SK-N-DZ (cell line): Measurements from ENCODE around the gene KIAA1755.
A peak's percentile ranks its signal among the peaks of the same experiment; 100 is the strongest.

Source experiments
- DNase-seq: peaks from one replicate; pipeline ENCODE4 v3.0.0-alpha.2; 2015; ENCODE audit warnings: low spot score

KIAA1755 gene

DNA sequence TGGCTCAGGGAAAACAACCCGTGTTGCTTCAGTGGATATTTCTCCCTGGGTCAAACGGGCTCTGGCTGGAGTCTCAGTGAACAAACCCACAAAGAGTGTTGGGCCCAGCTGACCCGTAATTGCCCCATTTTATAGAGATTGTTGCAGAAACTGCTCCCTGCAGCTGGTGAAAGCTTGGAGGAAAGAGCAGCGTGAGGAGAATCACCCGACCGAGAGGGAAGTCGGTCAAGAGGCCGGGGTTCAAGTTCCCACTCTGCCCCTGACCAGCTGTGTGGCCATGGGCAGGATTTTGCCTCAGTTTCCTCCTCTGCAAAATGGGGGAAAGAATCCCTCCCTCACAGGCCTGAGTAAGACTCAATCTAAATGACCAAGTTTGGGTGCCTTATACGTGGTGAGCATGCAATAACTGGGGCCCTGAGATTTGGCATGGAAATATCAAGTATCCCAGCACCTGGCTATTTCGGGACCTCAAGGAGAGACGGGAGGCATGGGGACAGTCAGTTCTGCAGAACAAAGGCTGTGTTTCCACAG is 93.8 kb downstream of the KIAA1755 start:
- DNase-seq, result no peak

DNA sequence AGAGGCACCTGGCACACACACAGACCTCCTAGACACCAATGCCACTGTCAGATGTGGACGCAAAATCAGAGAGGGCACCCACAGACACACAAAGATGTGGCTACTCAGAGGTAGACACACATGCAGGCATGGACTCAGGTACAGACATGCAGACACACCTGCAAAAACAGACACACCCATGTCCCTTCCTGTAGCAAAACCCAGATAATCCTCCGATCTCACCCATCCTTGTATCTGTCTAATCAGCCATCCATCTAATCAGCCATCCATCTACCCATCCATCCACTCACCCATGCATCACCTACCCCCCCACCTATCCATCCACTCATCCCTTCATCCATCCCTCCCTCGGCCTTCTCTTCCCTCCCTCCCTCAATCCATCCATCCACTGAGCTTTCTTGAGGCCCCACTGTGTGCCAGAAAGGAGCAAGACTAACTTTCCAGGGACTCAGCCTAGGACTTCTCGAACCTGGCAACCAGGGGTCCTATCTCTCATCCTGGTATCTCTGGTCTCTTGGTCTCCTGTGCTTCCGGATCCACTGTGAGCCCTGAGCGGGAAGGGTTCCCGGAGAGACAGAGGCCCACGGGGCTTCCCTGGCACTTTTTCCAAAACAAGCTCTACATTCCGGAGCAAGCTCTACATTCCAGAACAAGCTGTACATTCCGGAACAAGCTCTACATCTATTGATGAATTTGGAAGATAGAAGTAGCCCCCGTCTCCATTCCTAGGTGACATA is 94.4 kb downstream of the KIAA1755 start:
- DNase-seq, result no peak

DNA sequence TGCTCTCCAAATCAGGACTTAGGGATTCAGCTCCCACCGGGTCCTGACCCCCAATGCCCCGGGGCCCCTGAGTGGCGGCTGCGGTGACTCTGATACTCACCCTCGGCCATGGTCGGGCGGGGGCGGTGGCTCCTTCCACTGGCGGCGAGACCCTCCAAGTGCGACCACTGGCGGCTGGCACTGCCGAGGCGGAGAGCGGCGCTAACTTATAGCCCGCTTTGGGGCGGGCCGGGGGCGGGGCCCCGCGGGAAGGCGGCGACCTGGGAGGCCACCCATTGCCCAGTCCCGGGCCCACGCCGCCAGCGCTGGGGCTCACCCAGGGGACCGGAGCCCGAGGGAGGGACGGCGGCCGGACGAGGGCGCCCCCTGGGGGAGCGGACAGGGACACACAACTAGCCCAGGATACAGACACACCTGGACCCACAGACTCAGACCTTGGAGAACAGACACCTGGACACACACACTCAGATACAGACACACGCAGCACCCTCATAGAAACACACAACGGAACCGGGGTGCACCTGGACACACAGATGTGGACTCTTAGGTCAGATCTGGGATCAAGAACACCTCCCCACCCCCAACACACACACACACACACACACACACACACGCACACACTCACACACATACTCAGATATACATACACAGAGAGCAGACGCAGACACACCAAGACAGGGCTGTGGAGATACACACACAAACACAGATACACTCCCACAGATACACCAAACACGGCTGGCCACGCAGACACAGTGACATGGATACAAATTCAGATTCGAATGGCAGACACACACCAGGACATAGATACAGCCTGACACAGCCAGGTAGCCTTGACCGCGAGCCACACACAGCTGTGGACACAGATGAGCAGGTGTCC is 95.2 kb downstream of the KIAA1755 start, which contains the start of gene TGM2:
Gene TGM2 (minus strand): TSS at position 182 of the 877 bp plus-strand sequence. CDS start 72 bp downstream, at position 110.
- peak; percentile 71 for DNase-seq

DNA sequence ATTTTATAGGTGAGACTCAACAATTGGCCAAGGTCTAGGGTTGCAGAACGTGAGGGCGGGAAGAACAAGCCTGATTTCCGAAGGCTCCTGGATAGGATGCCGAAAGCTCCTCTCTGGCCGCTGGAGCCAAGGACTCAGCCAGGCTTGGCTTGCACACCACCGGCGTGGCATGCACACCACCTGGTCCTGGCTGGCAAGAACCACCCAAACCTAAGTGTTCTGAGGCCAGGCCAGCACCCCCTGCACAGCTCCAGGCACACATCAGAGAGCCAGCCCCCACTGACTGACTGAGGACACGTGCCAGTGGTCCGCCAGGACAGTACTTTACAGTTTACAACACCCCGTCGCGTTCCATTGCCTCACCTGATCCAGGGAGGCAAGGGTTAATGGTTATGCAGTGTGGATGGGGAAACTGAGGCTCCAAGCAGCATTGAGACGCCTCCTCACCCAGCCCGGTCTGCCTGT is 95.9 kb downstream of the KIAA1755 start:
- DNase-seq, result no peak

DNA sequence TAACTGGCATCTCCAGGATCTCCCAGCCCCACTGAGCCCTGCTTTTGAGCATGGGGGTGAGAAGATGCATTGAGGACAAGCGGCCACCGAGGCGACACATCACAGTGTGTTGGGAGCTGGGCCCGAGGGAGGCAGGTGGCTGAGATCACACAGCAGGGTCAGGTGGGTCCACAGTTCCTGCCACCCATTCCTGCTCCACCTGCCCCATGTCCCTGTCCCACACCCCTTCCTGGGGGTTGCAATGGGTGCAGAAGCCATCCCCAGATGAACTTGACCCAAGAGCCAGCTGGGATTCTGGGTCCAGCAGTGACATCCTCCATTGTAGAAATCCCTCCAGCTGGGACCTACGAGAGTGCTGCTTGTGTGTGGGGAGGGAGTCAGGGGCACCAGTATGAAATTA is 96.5 kb downstream of the KIAA1755 start:
- DNase-seq, result no peak

DNA sequence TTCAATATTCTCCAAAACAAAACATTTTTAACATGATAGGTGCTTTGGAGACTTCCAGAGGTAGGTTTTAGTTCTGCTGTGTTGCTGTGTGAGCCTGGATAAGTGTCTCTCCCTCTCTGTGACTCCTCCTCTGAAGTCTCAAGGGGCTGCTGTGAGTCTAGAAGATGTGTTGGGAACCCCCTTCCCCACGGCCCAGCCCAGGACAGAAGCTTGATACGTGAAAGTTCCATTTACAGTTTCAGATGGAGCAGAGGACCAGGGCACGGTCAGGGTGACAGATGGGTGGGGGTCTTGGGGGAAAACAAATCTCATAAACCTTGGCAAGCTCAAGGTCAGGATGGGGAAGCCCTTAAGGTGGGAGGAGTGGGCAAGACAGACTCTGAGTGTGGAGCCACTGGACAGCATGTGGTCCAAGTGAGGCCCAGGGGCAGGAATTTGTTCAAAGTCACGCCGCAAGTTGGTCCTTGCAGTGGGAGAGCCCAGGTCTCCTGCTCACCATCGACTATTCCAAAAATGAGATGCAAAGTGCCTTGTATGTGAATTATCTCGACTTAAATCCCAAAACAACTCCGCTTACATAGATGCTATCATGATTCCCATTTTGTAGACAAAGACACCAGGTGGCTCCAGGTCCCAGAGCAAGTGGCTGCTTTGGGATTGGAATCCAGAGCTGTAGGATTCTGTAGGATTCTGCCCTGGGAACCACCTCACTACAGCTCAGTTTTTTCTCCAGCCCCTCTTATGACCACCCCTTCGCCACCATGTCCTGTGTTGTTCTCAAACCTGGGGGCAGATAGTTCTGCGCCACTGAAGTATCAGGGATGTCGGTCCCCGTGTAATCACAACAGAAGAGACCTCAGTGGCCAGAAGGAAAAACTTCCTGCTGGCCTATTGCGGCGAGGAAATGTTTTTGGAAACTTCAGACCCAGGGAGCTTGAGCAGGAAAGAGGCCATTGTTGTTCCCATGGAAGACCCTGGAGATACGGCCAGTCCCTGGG is 97.4 kb downstream of the KIAA1755 start:
- no peak for DNase-seq

DNA sequence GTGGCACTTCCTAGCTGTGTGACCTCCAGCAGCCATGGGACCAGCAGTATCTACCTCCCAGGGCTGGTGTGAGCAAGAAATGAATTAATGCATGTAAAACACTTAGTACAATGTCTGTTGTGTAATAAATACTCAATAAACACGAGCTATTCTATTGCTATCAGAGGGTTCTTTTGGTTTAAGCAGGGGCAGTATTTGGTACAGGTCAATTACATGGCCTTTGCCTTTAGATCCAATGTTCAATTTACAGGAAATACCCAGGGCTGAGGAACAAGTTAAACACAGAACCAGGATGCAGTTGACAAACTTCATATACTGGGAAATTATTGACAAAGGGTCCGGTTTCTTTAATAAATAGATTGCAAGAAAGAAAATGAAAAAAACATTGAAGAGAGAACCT is 98.4 kb downstream of the KIAA1755 start:
- DNase-seq, result no peak

DNA sequence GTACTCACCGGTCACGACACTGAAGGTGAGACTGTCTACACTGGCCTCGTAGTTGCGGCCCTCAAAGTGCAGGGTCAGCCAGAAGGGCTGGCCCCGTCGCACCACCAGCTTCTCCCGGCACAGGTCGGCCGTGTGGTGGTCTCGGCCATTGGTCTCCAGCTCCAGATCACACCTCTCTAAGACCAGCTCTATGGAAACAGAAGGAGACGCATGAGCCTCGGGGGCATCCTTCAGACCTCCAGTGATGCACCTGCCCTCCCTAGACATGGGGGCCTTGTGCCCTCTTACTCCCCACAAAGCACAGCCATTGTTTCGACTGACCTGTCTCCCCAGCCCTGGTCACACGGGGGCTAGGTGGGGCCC is 99.1 kb downstream of the KIAA1755 start:
- DNase-seq, result no peak
